Measurements from ENCODE around the gene SRSF11.

GRCh38 chr1:70248729-70249128 lies 27.5 kb downstream of the SRSF11 start:
- TF ChIP-seq CTCF (conservative IDR thresholded peaks at IDR 0.05; ENCODE audit: low read depth, low read length): no peak
- TF ChIP-seq EZH2 (IDR thresholded peaks at IDR 0.05; ENCODE audit: borderline replicate concordance, low read depth, low read length, poor library complexity, severe bottlenecking): no peak
